ENCODE results near the gene NLRP6. TPM values are rescaled to one million over a fixed set of nuclear protein-coding genes. Genes with fewer than 3 reads are reported as not detected.
A peak's percentile ranks its signal among the peaks of the same experiment; 100 is the strongest.

Gene NLRP6
- polyA plus RNA-seq, 1 of the 3 experiments (the other 2 are of a cell fraction), result not detected

GRCh38 chr11:299081-299891 lies 21.1 kb downstream of the NLRP6 start, which contains the start of gene IFITM5:
TSS of gene IFITM5 (minus strand) at chr11:299526. CDS start at chr11:299490, 36 bp downstream.
- no peaks in the 10 kb centered on the region for H3K9me3 ChIP-seq
- no peaks in the 10 kb centered on the region for H3K9me2 ChIP-seq
- H3K36me3 ChIP-seq (replicated peaks in 1 of 2; ENCODE audit: control insufficient read depth in 1 of 2, insufficient read depth in 2 of 2, low read length in 1 of 2), result no peaks in the 10 kb centered on the region
- ChIA-PET POLR2A (no interaction called here), CTCF (interaction anchor here (1.0 kb wide), 1 partner anchor 12 kb away, joined by 4 read pairs; no protein-coding TSS in a partner anchor)
- TF ChIP-seq POLR2AphosphoS5 (IDR thresholded peaks at IDR 0.05; ENCODE audit: low read depth, low read length), result no peak
- TF ChIP-seq USF2 (IDR thresholded peaks at IDR 0.05; ENCODE audit: borderline replicate concordance, low read depth, low read length), result no peak
- TF ChIP-seq YY1 (IDR thresholded peaks at IDR 0.05; ENCODE audit: low read depth), result no peak
- no peak for TF ChIP-seq CTCF (IDR thresholded peaks at IDR 0.05)
- TF ChIP-seq USF1 (IDR thresholded peaks at IDR 0.05; ENCODE audit: borderline replicate concordance, low read depth), result no peak
- no peak for TF ChIP-seq TCF12 (IDR thresholded peaks at IDR 0.05)
- TF ChIP-seq EP300 (IDR thresholded peaks at IDR 0.05; ENCODE audit: borderline replicate concordance in 1 of 2, low read depth in 1 of 2, low read length in 1 of 2), result no peak
- no peak for TF ChIP-seq SIN3A (IDR thresholded peaks at IDR 0.05; ENCODE audit: borderline replicate concordance, low read depth, low read length)
- no peak for TF ChIP-seq FOXJ3 (CRISPR knock-in tag; IDR thresholded peaks at IDR 0.05)
- TF ChIP-seq GABPA (IDR thresholded peaks at IDR 0.05; ENCODE audit: low read depth), result no peak
- H2AFZ ChIP-seq (ENCODE audit: low read depth), result no peak within 1 kb of the TSS
- no peak for DNase-seq
- H3K79me2 ChIP-seq (ENCODE audit: insufficient read depth), result no peaks in the 10 kb centered on the region
- H3K4me1 ChIP-seq (ENCODE audit: control insufficient read depth in 1 of 2, insufficient read depth in 2 of 2, low read depth in 1 of 2, low read length in 1 of 2), result no peaks in the 10 kb centered on the region; a peak in 1 of 4 replicates
- WGBS (ENCODE audit: low lambda C conversion rate), result 57% methylated on average over 14 of the region's 40 CpGs
- no peaks in the 10 kb centered on the region for H3K27me3 ChIP-seq (ENCODE audit: insufficient read depth)
- no peak within 1 kb of the TSS for H3K9ac ChIP-seq
- no peaks in the 10 kb centered on the region for H4K20me1 ChIP-seq (ENCODE audit: insufficient read depth)
- no peak within 1 kb of the TSS for H3K4me3 ChIP-seq (ENCODE audit: low read depth in 2 of 2, low read length in 1 of 2)
- no peak within 1 kb of the TSS for H3K27ac ChIP-seq (ENCODE audit: low read depth in 2 of 2, low read length in 1 of 2)
- no peaks in the 10 kb centered on the region for H3F3A ChIP-seq (replicated peaks; ENCODE audit: insufficient read depth)
- H3K4me2 ChIP-seq, result no peak within 1 kb of the TSS

- no peaks in the 10 kb centered on the region for H4K20me1 ChIP-seq (ENCODE audit: insufficient read depth)
- no peak overlapping the region for H3K27ac ChIP-seq (ENCODE audit: low read depth in 2 of 2, low read length in 1 of 2)
- no peaks in the 10 kb centered on the region for H3K79me2 ChIP-seq (ENCODE audit: insufficient read depth)
- H3K4me2 ChIP-seq, result no peak overlapping the region
- H3K9me2 ChIP-seq, result no peaks in the 10 kb centered on the region
- peaks cover 4% of the 10 kb centered on the region for H3F3A ChIP-seq (replicated peaks; ENCODE audit: insufficient read depth)
- WGBS (ENCODE audit: low lambda C conversion rate), result 11% methylated on average over 7 of the region's 20 CpGs
- no peak overlapping the region for H3K9ac ChIP-seq
- no peaks in the 10 kb centered on the region; a peak in 1 of 4 replicates for H3K4me1 ChIP-seq (ENCODE audit: control insufficient read depth in 1 of 2, insufficient read depth in 2 of 2, low read depth in 1 of 2, low read length in 1 of 2)
- no peaks in the 10 kb centered on the region for H3K27me3 ChIP-seq (ENCODE audit: insufficient read depth)
- ChIA-PET CTCF (interaction anchor here (0.7 to 1.0 kb wide), 3 partner anchors 12 to 17 kb away, joined by 3 to 4 read pairs (median 3); no protein-coding TSS in a partner anchor), POLR2A (no interaction called here)
- H3K4me3 ChIP-seq (ENCODE audit: low read depth in 2 of 2, low read length in 1 of 2), result no peak overlapping the region
- H3K36me3 ChIP-seq (replicated peaks in 1 of 2; ENCODE audit: control insufficient read depth in 1 of 2, insufficient read depth in 2 of 2, low read length in 1 of 2), result no peaks in the 10 kb centered on the region
- no peaks in the 10 kb centered on the region for H3K9me3 ChIP-seq
- peak; percentile 66 for DNase-seq
- no peak overlapping the region for H2AFZ ChIP-seq (ENCODE audit: low read depth)
- TF ChIP-seq TEAD4 (IDR thresholded peaks at IDR 0.05; ENCODE audit: borderline replicate concordance, insufficient read depth) (no peak), FOXM1 (IDR thresholded peaks at IDR 0.05; ENCODE audit: low read depth) (no peak), FOSL2 (IDR thresholded peaks at IDR 0.05; ENCODE audit: borderline replicate concordance, low read depth) (no peak), TCF12 (IDR thresholded peaks at IDR 0.05) (no peak), RXRA (IDR thresholded peaks at IDR 0.05; ENCODE audit: borderline replicate concordance, low read depth) (no peak), RAD21 (IDR thresholded peaks at IDR 0.05; ENCODE audit: low read length) (no peak), SMC3 (IDR thresholded peaks at IDR 0.05; ENCODE audit: low read depth, low read length) (no peak), EP300 (IDR thresholded peaks at IDR 0.05; ENCODE audit: borderline replicate concordance in 1 of 2, low read depth in 1 of 2, low read length in 1 of 2) (no peak), EZH2phosphoT487 (IDR thresholded peaks at IDR 0.05; ENCODE audit: borderline replicate concordance, low read depth) (no peak), MEF2A (IDR thresholded peaks at IDR 0.05; ENCODE audit: borderline replicate concordance, low read depth) (no peak), RFX5 (IDR thresholded peaks at IDR 0.05; ENCODE audit: low read length) (no peak), IRF3 (IDR thresholded peaks at IDR 0.05; ENCODE audit: low read depth, low read length) (no peak), POLR2AphosphoS5 (IDR thresholded peaks at IDR 0.05; ENCODE audit: low read depth, low read length) (no peak)
Measured at GRCh38 chr11:299951-300735, 21.9 kb downstream of the NLRP6 start.

All from SK-N-SH (cell line).